ENCODE measurements around the gene GAK. TPM values are rescaled to one million over a fixed set of nuclear protein-coding genes. Genes with fewer than 3 reads are reported as not detected.

The GAK gene
- total RNA-seq, 1 experiment from 2014 or later: 117 TPM

DNA sequence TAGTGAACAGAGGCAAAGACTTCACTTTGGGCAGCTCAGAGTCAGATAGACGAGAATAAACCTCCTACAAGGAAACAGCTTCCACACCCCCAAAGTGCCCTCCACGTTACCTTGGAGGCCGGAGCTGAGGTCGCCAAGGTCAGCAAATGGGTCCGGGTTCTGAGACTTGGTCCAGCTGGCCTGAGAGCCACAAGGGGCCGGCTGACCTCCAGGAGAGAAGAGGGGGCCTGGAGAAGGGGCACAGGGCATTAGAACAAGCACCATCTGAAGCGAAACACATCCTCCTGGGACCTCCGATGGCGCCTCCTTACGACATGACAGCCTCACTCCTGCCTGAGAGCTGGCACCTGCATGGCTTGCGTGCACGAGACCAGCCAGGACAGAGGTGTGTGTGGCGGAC is 72.6 kb downstream of the GAK start:
- intact Hi-C loops (cut with micrococcal nuclease): no loop called here
- ChIA-PET CTCF (no interaction called here), POLR2A (ENCODE audit: unreplicated experiment) (no interaction called here)
- TF ChIP-seq EZH2 (IDR thresholded peaks at IDR 0.05; ENCODE audit: low read length, unreplicated experiment) (no peak), EZH2phosphoT487 (IDR thresholded peaks at IDR 0.05; ENCODE audit: borderline replicate concordance, low read length) (no peak)
- TF ChIP-seq, protein P1, sequence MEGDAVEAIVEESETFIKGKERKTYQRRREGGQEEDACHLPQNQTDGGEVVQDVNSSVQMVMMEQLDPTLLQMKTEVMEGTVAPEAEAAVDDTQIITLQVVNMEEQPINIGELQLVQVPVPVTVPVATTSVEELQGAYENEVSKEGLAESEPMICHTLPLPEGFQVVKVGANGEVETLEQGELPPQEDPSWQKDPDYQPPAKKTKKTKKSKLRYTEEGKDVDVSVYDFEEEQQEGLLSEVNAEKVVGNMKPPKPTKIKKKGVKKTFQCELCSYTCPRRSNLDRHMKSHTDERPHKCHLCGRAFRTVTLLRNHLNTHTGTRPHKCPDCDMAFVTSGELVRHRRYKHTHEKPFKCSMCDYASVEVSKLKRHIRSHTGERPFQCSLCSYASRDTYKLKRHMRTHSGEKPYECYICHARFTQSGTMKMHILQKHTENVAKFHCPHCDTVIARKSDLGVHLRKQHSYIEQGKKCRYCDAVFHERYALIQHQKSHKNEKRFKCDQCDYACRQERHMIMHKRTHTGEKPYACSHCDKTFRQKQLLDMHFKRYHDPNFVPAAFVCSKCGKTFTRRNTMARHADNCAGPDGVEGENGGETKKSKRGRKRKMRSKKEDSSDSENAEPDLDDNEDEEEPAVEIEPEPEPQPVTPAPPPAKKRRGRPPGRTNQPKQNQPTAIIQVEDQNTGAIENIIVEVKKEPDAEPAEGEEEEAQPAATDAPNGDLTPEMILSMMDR (conservative IDR thresholded peaks at IDR 0.05; ENCODE audit: low read depth, low read length): no peak
- H4K20me1 ChIP-seq (ENCODE audit: low read length): no peaks in the 10 kb centered on the region
- ATAC-seq: no peak
- H3K9me2 ChIP-seq (replicated peaks; ENCODE audit: low read length): no peaks in the 10 kb centered on the region
- H3K27ac ChIP-seq (ENCODE audit: low read length): no peak overlapping the region
- no peaks in the 10 kb centered on the region for H3K36me3 ChIP-seq (ENCODE audit: low read depth, low read length)
- no peaks in the 10 kb centered on the region for H3F3A ChIP-seq (ENCODE audit: low read length, unreplicated experiment)
- DNase-seq: no peak
- H3K79me2 ChIP-seq (ENCODE audit: low read length): no peaks in the 10 kb centered on the region
- BruUV-seq (replicated peaks): no TSS peak
- H3K27me3 ChIP-seq (ENCODE audit: low read length): no peaks in the 10 kb centered on the region
- H3K4me3 ChIP-seq (ENCODE audit: low read length): no peak overlapping the region
- H2AFZ ChIP-seq (ENCODE audit: low read length): no peak overlapping the region
- no peak overlapping the region for H3K4me2 ChIP-seq (ENCODE audit: low read length)
- no peak overlapping the region for H3K9ac ChIP-seq (ENCODE audit: low read length)
- H3K4me1 ChIP-seq (ENCODE audit: insufficient read depth, low read length): no peaks in the 10 kb centered on the region
- no peaks in the 10 kb centered on the region for H3K9me3 ChIP-seq (ENCODE audit: low read length)

DNA sequence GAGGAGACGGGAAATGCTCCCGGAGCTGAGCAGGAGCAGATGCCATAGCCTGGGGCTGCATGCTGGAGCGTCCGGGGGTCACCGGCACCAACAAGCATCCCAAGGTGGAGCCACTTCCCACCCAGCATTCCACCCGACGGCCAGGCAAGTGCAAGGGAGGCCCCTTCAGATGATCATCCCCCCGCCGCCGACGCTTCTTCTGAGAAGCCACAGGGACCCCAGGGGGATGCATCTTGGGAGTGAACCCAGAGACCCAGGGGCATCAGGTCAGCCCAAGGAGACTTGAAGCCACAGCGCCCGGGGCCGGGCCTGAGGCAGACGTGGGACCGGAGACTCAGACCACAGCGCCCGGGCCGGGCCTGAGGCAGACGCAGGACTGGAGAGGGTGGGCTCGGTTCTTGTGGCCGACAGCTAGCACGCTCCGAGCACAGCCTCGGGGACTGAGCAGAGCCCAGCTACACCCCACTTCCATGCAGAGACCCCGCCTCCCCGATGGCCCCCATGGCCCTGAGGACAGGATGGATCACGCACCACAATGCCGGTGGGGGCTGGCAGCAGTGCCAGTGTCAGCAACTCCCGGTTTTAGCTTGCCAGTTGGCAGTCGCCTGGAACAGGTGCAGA is 73.2 kb downstream of the GAK start:
- no peaks in the 10 kb centered on the region for H3K36me3 ChIP-seq (ENCODE audit: low read depth, low read length)
- no peak overlapping the region for H3K4me2 ChIP-seq (ENCODE audit: low read length)
- POLR2A ChIA-PET (ENCODE audit: unreplicated experiment): no interaction called here
- H3K27ac ChIP-seq (ENCODE audit: low read length): no peak overlapping the region
- H3K9me3 ChIP-seq (ENCODE audit: low read length): no peaks in the 10 kb centered on the region
- no peak overlapping the region for H3K4me3 ChIP-seq (ENCODE audit: low read length)
- no peak overlapping the region for H3K9ac ChIP-seq (ENCODE audit: low read length)
- CTCF ChIA-PET: no interaction called here
- H2AFZ ChIP-seq (ENCODE audit: low read length): no peak overlapping the region
- H3K9me2 ChIP-seq (replicated peaks; ENCODE audit: low read length): no peaks in the 10 kb centered on the region
- no peak for TF ChIP-seq EZH2 (IDR thresholded peaks at IDR 0.05; ENCODE audit: low read length, unreplicated experiment)
- no peak for TF ChIP-seq EZH2phosphoT487 (IDR thresholded peaks at IDR 0.05; ENCODE audit: borderline replicate concordance, low read length)
- TF ChIP-seq, protein P1 (conservative IDR thresholded peaks at IDR 0.05; ENCODE audit: low read depth, low read length): no peak
- no peaks in the 10 kb centered on the region for H3F3A ChIP-seq (ENCODE audit: low read length, unreplicated experiment)
- intact Hi-C loops (cut with micrococcal nuclease): no loop called here
- no TSS peak for BruUV-seq (replicated peaks)
- no peaks in the 10 kb centered on the region for H4K20me1 ChIP-seq (ENCODE audit: low read length)
- ATAC-seq (no peak), DNase-seq (no peak)
- no peaks in the 10 kb centered on the region for H3K79me2 ChIP-seq (ENCODE audit: low read length)
- no peaks in the 10 kb centered on the region for H3K4me1 ChIP-seq (ENCODE audit: insufficient read depth, low read length)
- H3K27me3 ChIP-seq (ENCODE audit: low read length): no peaks in the 10 kb centered on the region

DNA sequence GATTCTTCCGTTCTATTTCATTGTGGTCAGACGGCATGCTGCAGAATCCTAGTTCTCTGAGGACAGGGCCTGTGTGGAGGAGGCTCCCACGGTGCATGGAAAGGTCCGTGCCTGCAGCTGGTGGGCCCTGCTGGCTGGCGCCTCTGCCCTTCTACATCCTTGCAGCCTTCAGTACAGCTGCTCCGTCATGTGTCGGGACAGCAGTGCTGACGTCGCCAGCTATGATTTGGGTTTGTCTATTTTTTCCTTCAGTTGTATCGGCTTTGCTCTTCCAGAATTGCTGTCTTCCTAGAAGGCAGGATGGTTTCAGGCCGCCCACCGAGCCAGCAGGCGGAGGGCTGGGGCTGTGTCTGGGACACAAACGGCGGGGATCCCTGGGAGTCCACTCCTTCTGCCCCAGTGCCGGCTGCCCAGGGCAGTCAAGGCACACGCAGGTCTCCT is 74.1 kb downstream of the GAK start:
- CTCF ChIA-PET: no interaction called here
- TF ChIP-seq, protein P1 (conservative IDR thresholded peaks at IDR 0.05; ENCODE audit: low read depth, low read length): no peak
- TF ChIP-seq EZH2 (IDR thresholded peaks at IDR 0.05; ENCODE audit: low read length, unreplicated experiment) (no peak), EZH2phosphoT487 (IDR thresholded peaks at IDR 0.05; ENCODE audit: borderline replicate concordance, low read length) (no peak)
- Histone ChIP-seq H3K9me3 (ENCODE audit: low read length) (no peaks in the 10 kb centered on the region), H3K9me2 (replicated peaks; ENCODE audit: low read length) (no peaks in the 10 kb centered on the region), H3K79me2 (ENCODE audit: low read length) (no peaks in the 10 kb centered on the region), H2AFZ (ENCODE audit: low read length) (no peak overlapping the region), H3K27ac (ENCODE audit: low read length) (no peak overlapping the region), H3K27me3 (ENCODE audit: low read length) (no peaks in the 10 kb centered on the region), H3K36me3 (ENCODE audit: low read depth, low read length) (no peaks in the 10 kb centered on the region), H3K4me1 (ENCODE audit: insufficient read depth, low read length) (no peaks in the 10 kb centered on the region), H3F3A (ENCODE audit: low read length, unreplicated experiment) (no peaks in the 10 kb centered on the region), H3K4me3 (ENCODE audit: low read length) (no peak overlapping the region), H3K4me2 (ENCODE audit: low read length) (no peak overlapping the region), H4K20me1 (ENCODE audit: low read length) (no peaks in the 10 kb centered on the region), H3K9ac (ENCODE audit: low read length) (no peak overlapping the region)
- POLR2A ChIA-PET (ENCODE audit: unreplicated experiment): no interaction called here
- intact Hi-C loops (cut with micrococcal nuclease): no loop called here
- DNase-seq (no peak), ATAC-seq (no peak)
- BruUV-seq (replicated peaks): no TSS peak
